Activated CD8-positive, alpha-beta memory T cell treated with anti-CD3 and anti-CD28 coated beads, Interleukin-2, amount 50 U/mL, for 1 hour (primary cell): ENCODE results near the gene TRAPPC2L.

ENCODE experiments used
- DNase-seq: peaks from one replicate; pipeline ENCODE4 v3.0.0-alpha.2; 2020; ENCODE audit errors: extremely low read depth

The TRAPPC2L gene

GRCh38 chr16:88859381-88860091, 2.6 kb downstream of the TRAPPC2L start:
- DNase-seq, result no peak

- DNase-seq, result no peak
Measured at GRCh38 chr16:88861359-88861758, 4.4 kb downstream of the TRAPPC2L start.

GRCh38 chr16:88862968-88863367, 6.0 kb downstream of the TRAPPC2L start:
- no peak for DNase-seq

- no peak for DNase-seq
Measured at GRCh38 chr16:88863426-88863825, 6.5 kb downstream of the TRAPPC2L start.

GRCh38 chr16:88864099-88864498, 7.2 kb downstream of the TRAPPC2L start:
- DNase-seq, result no peak

- DNase-seq, result no peak
Measured at GRCh38 chr16:88864521-88864920, 7.6 kb downstream of the TRAPPC2L start.

- no peak for DNase-seq
Measured at GRCh38 chr16:88865310-88865709, 8.4 kb downstream of the TRAPPC2L start.

GRCh38 chr16:88865742-88866141, 8.8 kb downstream of the TRAPPC2L start:
- no peak for DNase-seq

GRCh38 chr16:88866151-88866920, 9.4 kb downstream of the TRAPPC2L start, which contains the start of gene PABPN1L:
PABPN1L (minus strand) TSS chr16:88866660; CDS start chr16:88866606, 54 bp downstream.
- no peak for DNase-seq

- no peak for DNase-seq
Measured at GRCh38 chr16:88867581-88868246, 10.8 kb downstream of the TRAPPC2L start.

- DNase-seq, result no peak
Measured at GRCh38 chr16:88868974-88869672, 12.2 kb downstream of the TRAPPC2L start.

- DNase-seq, result no peak
Measured at GRCh38 chr16:88869673-88869980, 12.7 kb downstream of the TRAPPC2L start.

GRCh38 chr16:88870608-88871348, 13.9 kb downstream of the TRAPPC2L start:
- no peak for DNase-seq

- DNase-seq, result no peak
Measured at GRCh38 chr16:88871349-88871702, 14.4 kb downstream of the TRAPPC2L start.

- no peak for DNase-seq
Measured at GRCh38 chr16:88871730-88872416, 14.9 kb downstream of the TRAPPC2L start.

GRCh38 chr16:88872650-88873331, 15.9 kb downstream of the TRAPPC2L start:
- DNase-seq, result no peak

GRCh38 chr16:88874938-88875599, 18.1 kb downstream of the TRAPPC2L start:
- DNase-seq, result no peak

GRCh38 chr16:88875703-88876234, 18.8 kb downstream of the TRAPPC2L start:
- no peak for DNase-seq

- DNase-seq, result no peak
Measured at GRCh38 chr16:88876942-88877526, 20.1 kb downstream of the TRAPPC2L start.
